Neural progenitor cell (in vitro differentiated cells): Measurements from ENCODE around the gene CCDC88B. TPM values are rescaled to one million over a fixed set of nuclear protein-coding genes. Genes with fewer than 3 reads are reported as not detected.
"Not testable (repeated sequence)": the region's sequence is repeated elsewhere in the genome, so short reads cannot be mapped to it uniquely, and the experiment has no call there.

Experiments used
- DNase-seq: peaks from one replicate; pipeline ENCODE4 v3.0.0-alpha.2; 2016; ENCODE audit warnings: low spot score
- H2AFZ ChIP-seq: fragments of 200-600 bp; sonication (generic); replicated peaks from 2 replicates; pipeline ENCODE4 v1.6.1; 2016; ENCODE audit warnings: antibody characterized with exemption
- H3F3A ChIP-seq: fragments of 200-600 bp; sonication (generic); 2 replicates; pipeline ENCODE4 v1.6.1; 2016; ENCODE audit warnings: antibody characterized with exemption, low read depth
- H3K27ac ChIP-seq: fragments of 200-600 bp; sonication (generic); 2 replicates; pipeline ENCODE4 v1.5.1; 2016; ENCODE audit warnings: mild to moderate bottlenecking
- H3K27me3 ChIP-seq: fragments of 200-600 bp; sonication (generic); 2 replicates; pipeline ENCODE4 v1.6.1; 2016; ENCODE audit warnings: mild to moderate bottlenecking, moderate library complexity
- H3K36me3 ChIP-seq: fragments of 200-600 bp; sonication (generic); 2 replicates; pipeline ENCODE4 v1.5.1; 2016
- H3K4me1 ChIP-seq: fragments of 200-600 bp; sonication (generic); 2 replicates; pipeline ENCODE4 v1.6.1; 2016; ENCODE audit warnings: mixed run types
- H3K4me2 ChIP-seq: fragments of 200-600 bp; sonication (generic); 2 replicates; pipeline ENCODE4 v1.6.1; 2016
- H3K4me3 ChIP-seq: fragments of 200-600 bp; sonication (generic); 2 replicates; pipeline ENCODE4 v1.5.1; 2016
- H3K79me2 ChIP-seq: fragments of 200-600 bp; sonication (generic); 2 replicates; pipeline ENCODE4 v1.6.1; 2016; ENCODE audit warnings: low read depth
- H3K9ac ChIP-seq: fragments of 200-600 bp; sonication (generic); 2 replicates; pipeline ENCODE4 v1.6.1; 2016
- H3K9me3 ChIP-seq: fragments of 200-600 bp; sonication (generic); 2 replicates; pipeline ENCODE4 v1.5.1; 2016; ENCODE audit warnings: low read depth
- H4K20me1 ChIP-seq: fragments of 200-600 bp; sonication (generic); 2 replicates; pipeline ENCODE4 v1.6.1; 2016; ENCODE audit warnings: low read depth
- H3K27ac Mint-ChIP-seq: 3 replicates; pipeline ENCODE4 v1.8.0; 2021; ENCODE audit warnings: mixed read lengths
- H3K27me3 Mint-ChIP-seq: 2 replicates; pipeline ENCODE4 v1.8.0; 2022; ENCODE audit warnings: low read depth, mild to moderate bottlenecking, inconsistent platforms, moderate library complexity, mixed read lengths; ENCODE audit not compliant: insufficient read depth
- H3K36me3 Mint-ChIP-seq: 3 replicates; pipeline ENCODE4 v1.8.0; 2021; ENCODE audit warnings: mixed read lengths
- H3K4me1 Mint-ChIP-seq: 3 replicates; pipeline ENCODE4 v1.8.0; 2021; ENCODE audit warnings: mixed read lengths
- H3K4me3 Mint-ChIP-seq: 3 replicates; pipeline ENCODE4 v1.8.0; 2021; ENCODE audit warnings: mild to moderate bottlenecking, moderate library complexity, mixed read lengths
- H3K9me3 Mint-ChIP-seq: 3 replicates; pipeline ENCODE4 v1.8.0; 2020; ENCODE audit warnings: mixed read lengths
- EZH2 ChIP-seq: fragments of 200-600 bp; sonication (generic); IDR thresholded peaks from 2 replicates; pipeline ENCODE4 v1.6.1; 2017; ENCODE audit warnings: antibody characterized with exemption, mild to moderate bottlenecking, moderate library complexity
- EZH2phosphoT487 ChIP-seq: fragments of 200-600 bp; sonication (generic); IDR thresholded peaks from 2 replicates; pipeline ENCODE4 v1.6.1; 2017; ENCODE audit warnings: antibody characterized with exemption
- total RNA-seq: library from RNA; depleted of rRNA; stranded (reverse); fragments of >200 nt; gene quantifications from 2 replicates; pipeline ENCODE4 v1.2.3, GENCODE V29; 2015; ENCODE audit warnings: low replicate concordance
- TF ChIP-seq, protein P1 (sequence below): fragments of 200-600 bp; sonication (generic); IDR thresholded peaks from 2 replicates; pipeline ENCODE4 v1.5.1; 2017; ENCODE audit warnings: antibody characterized with exemption, mild to moderate bottlenecking

CCDC88B gene
- total RNA-seq, 1 donor from 2014 or later = 0.62 TPM

DNA sequence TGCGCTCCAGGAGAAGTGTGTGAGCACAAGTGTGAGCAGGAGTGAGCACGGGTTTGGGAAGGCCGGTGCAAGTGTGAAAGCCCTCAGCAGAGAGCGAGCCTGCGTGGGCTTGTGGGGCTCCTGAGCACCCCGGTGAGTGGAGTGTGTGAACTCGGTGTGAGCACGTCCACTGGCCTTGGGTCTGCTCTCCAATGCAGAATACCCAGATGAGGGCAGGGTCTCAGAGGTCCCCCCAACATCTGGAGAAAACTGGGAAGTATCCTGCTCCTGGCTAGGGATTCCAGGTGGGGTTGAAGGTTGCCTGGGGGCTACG lies 33.5 kb upstream of the CCDC88B start:
- Histone ChIP-seq H3K4me2 (peak overlapping the region; percentile 95), H3F3A (peaks cover 14% of the 10 kb centered on the region), H3K36me3 (no peaks in the 10 kb centered on the region), H3K4me1 (peaks cover 10% of the 10 kb centered on the region), H3K4me3 (peak overlapping the region; percentile 87), H3K27me3 (peaks cover 28% of the 10 kb centered on the region), H2AFZ (peak overlapping the region; percentile 55), H3K9me3 (no peaks in the 10 kb centered on the region), H3K27ac (no peak overlapping the region), H4K20me1 (peaks cover 18% of the 10 kb centered on the region), H3K79me2 (peaks cover 18% of the 10 kb centered on the region), H3K9ac (peak overlapping the region; percentile 44)
- Mint-ChIP-seq H3K27me3 (peaks cover 18% of the 10 kb centered on the region), H3K36me3 (no peaks in the 10 kb centered on the region), H3K4me1 (peaks cover 19% of the 10 kb centered on the region), H3K4me3 (peak overlapping the region; percentile 95), H3K27ac (peak overlapping the region; percentile 12), H3K9me3 (no peaks in the 10 kb centered on the region)
- DNase-seq = no peak
- TF ChIP-seq, protein P1, sequence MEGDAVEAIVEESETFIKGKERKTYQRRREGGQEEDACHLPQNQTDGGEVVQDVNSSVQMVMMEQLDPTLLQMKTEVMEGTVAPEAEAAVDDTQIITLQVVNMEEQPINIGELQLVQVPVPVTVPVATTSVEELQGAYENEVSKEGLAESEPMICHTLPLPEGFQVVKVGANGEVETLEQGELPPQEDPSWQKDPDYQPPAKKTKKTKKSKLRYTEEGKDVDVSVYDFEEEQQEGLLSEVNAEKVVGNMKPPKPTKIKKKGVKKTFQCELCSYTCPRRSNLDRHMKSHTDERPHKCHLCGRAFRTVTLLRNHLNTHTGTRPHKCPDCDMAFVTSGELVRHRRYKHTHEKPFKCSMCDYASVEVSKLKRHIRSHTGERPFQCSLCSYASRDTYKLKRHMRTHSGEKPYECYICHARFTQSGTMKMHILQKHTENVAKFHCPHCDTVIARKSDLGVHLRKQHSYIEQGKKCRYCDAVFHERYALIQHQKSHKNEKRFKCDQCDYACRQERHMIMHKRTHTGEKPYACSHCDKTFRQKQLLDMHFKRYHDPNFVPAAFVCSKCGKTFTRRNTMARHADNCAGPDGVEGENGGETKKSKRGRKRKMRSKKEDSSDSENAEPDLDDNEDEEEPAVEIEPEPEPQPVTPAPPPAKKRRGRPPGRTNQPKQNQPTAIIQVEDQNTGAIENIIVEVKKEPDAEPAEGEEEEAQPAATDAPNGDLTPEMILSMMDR = no peak
- TF ChIP-seq EZH2 (no peak), EZH2phosphoT487 (no peak)

DNA sequence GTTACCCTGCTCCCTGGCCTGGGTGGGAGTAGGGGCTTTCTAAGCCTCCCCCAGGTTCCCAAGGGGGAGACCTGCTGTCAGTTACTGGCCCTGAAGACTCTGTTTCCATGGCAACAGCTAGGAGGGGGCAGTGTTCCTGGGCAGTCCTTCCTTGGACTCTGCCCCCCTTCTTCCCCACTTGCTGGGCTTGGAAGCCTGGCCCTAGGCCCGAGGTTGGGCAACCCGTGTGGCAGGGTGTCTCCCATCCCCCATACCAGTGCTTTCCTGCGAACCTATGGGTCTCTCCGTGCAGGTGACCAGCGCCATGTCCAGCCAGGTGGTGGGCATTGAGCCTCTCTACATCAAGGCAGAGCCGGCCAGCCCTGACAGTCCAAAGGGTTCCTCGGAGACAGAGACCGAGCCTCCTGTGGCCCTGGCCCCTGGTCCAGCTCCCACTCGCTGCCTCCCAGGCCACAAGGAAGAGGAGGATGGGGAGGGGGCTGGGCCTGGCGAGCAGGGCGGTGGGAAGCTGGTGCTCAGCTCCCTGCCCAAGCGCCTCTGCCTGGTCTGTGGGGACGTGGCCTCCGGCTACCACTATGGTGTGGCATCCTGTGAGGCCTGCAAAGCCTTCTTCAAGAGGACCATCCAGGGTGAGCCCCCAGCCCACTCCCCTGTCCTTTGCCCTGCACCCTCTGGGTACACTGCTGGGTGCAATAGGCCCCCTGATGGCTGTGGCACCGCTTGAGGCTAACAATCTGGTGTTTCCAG lies 33.0 kb upstream of the CCDC88B start:
- H3K27me3 Mint-ChIP-seq = peaks cover 13% of the 10 kb centered on the region
- Histone ChIP-seq H3K9ac (peak overlapping the region; percentile 44), H3K4me2 (peak overlapping the region; percentile 95), H2AFZ (no peak overlapping the region), H3K9me3 (no peaks in the 10 kb centered on the region), H4K20me1 (peaks cover 18% of the 10 kb centered on the region), H3K36me3 (no peaks in the 10 kb centered on the region), H3F3A (peaks cover 14% of the 10 kb centered on the region), H3K4me1 (peaks cover 10% of the 10 kb centered on the region), H3K27ac (no peak overlapping the region), H3K4me3 (peak overlapping the region; percentile 87), H3K27me3 (peaks cover 22% of the 10 kb centered on the region), H3K79me2 (peaks cover 18% of the 10 kb centered on the region)
- H3K9me3 Mint-ChIP-seq = no peaks in the 10 kb centered on the region
- TF ChIP-seq EZH2 (no peak), EZH2phosphoT487 (no peak)
- TF ChIP-seq, protein P1 = no peak
- no peak overlapping the region for H3K27ac Mint-ChIP-seq
- H3K4me3 Mint-ChIP-seq = peak overlapping the region; percentile 95
- peaks cover 16% of the 10 kb centered on the region for H3K4me1 Mint-ChIP-seq
- H3K36me3 Mint-ChIP-seq = no peaks in the 10 kb centered on the region
- DNase-seq = peak; percentile 46

DNA sequence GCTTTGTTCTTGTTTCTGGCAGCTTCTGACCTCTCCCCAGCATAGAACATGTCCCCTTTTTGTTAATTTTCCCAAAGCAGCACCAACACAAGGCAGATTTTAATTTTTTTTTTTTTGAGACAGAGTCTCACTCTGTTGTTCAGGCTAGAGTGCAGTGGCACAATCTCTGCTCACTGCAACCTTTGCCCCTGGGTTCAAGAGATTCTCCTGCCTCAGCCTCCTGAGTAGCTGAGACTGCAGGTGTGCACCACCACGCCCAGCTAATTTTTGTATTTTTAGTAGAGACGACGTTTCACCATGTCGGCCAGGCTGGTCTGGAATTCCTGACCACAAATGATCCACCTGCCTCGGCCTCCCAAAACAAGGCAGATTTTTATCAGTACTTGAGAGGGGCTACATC lies 32.2 kb upstream of the CCDC88B start:
- H3K27ac Mint-ChIP-seq = peak overlapping the region; percentile 25
- H3K27me3 ChIP-seq = peaks cover 15% of the 10 kb centered on the region

DNA sequence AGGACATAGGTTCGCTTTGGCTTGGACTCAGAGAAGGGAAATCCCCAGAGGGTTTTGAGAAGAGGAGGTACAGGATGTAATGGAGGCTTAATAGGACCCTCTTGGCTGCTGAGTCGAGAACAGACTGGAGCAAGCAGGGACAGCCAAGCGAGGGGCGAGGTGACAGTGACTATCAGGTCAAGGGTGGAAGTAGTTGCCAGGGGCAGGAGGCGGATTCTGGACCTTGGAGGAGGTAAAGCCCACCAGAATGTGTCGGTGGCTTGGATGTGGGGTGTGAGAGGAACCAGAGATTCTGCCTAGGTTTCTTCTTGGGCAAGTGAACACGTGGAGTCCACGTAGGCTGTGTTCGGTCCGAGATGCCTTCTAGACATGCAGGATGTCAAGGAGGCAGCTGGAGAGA lies 27.1 kb upstream of the CCDC88B start:
- H3K27me3 Mint-ChIP-seq = peaks cover 3% of the 10 kb centered on the region
- H3K4me1 Mint-ChIP-seq = peaks cover 11% of the 10 kb centered on the region
- H3K79me2 ChIP-seq = peaks cover 14% of the 10 kb centered on the region
- H3K9me3 ChIP-seq = no peaks in the 10 kb centered on the region
- H3K4me3 Mint-ChIP-seq = peak overlapping the region; percentile 51
- H3K4me3 ChIP-seq = no peak overlapping the region
- H3K4me2 ChIP-seq = no peak overlapping the region
- H3K9ac ChIP-seq = peak overlapping the region; percentile 8
- peaks cover 27% of the 10 kb centered on the region for H3F3A ChIP-seq
- TF ChIP-seq EZH2phosphoT487 (no peak), EZH2 (no peak)
- TF ChIP-seq, protein P1 = no peak
- H3K36me3 ChIP-seq = no peaks in the 10 kb centered on the region
- no peak for DNase-seq
- H3K9me3 Mint-ChIP-seq = no peaks in the 10 kb centered on the region
- H3K27ac Mint-ChIP-seq = peak overlapping the region; percentile 44
- H4K20me1 ChIP-seq = peaks cover 12% of the 10 kb centered on the region
- H2AFZ ChIP-seq = no peak overlapping the region
- peaks cover 2% of the 10 kb centered on the region for H3K36me3 Mint-ChIP-seq
- no peaks in the 10 kb centered on the region for H3K27me3 ChIP-seq
- peaks cover 7% of the 10 kb centered on the region for H3K4me1 ChIP-seq
- H3K27ac ChIP-seq = no peak overlapping the region

More for the DNA sequence above, 32.2 kb upstream of the CCDC88B start:
- H3K9me3 ChIP-seq, H3K4me2 ChIP-seq, H2AFZ ChIP-seq, H3K9me3 Mint-ChIP-seq, H3K4me3 ChIP-seq, H3K4me1 ChIP-seq, H3K36me3 ChIP-seq, DNase-seq, H3K9ac ChIP-seq, H3K36me3 Mint-ChIP-seq, H3K27ac ChIP-seq: not testable (repeated sequence)
- peaks cover 16% of the 10 kb centered on the region for H3K4me1 Mint-ChIP-seq
- peaks cover 12% of the 10 kb centered on the region for H3K27me3 Mint-ChIP-seq
- H3F3A ChIP-seq = peaks cover 14% of the 10 kb centered on the region
- peak overlapping the region; percentile 71 for H3K4me3 Mint-ChIP-seq
- peaks cover 18% of the 10 kb centered on the region for H3K79me2 ChIP-seq
- H4K20me1 ChIP-seq = peaks cover 18% of the 10 kb centered on the region
